ENCODE measurements around the gene MEG3. TPM values are rescaled to one million over a fixed set of nuclear protein-coding genes. Genes with fewer than 3 reads are reported as not detected.
A peak's percentile ranks its signal among the peaks of the same experiment; 100 is the strongest.

The MEG3 gene
- total and polyA plus RNA-seq, 2 of the 4 experiments (the other 2 are of a cell fraction), result 31.5 to 556 TPM

DNA sequence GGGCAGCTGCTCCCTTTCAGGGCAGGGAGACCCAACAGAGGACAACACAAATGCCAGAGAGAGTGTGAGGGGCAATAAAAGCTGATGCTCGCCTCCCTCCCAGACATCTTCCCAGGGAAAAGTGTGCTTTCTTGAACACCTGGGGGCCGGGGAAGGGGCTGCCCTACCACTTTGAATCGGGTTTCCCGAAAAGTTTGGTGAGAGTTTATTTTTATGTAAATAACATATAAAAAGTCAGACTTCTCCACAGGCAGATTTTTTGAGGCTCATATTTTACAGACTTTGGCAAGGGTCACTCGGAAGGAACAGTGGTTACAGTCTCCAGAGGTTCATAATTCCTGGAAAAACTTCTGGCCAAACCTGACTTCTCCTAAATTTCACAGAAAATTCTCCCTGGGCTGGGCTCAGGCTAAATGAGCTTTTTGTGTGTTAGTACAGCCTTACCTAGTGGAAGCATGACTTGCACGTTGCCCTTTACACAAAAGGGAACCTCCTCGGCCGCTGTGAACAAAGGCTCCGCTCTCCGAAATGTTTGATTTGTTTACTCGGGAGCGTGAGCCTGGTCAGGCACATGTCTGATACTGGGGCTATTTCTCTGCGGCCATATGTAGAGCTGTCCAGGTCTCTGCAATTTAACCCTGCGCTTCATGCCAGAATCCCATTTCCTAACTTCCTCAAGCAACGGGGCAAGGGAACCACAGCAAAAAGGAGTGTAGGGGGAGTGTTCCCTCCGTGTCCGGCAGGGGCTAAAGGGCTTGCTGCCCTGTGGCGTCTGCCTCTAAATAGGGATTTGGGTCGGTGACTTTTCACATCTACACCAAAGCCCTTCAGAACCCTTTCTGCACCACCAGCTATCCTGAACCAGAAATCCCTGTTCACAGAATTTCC lies 74.2 kb downstream of the MEG3 start:
- Histone ChIP-seq H3K23ac (ENCODE audit: low read depth, low read length) (no peak overlapping the region), H3K4ac (ENCODE audit: low read depth, low read length) (no peak overlapping the region), H3K4me3 (ENCODE audit: insufficient read depth, low read depth, low read length) (no peak overlapping the region), H3K56ac (ENCODE audit: extremely low read depth, insufficient read depth, low read length) (no peak overlapping the region), H3K4me1 (ENCODE audit: control insufficient read depth, insufficient read depth, low read length) (no peaks in the 10 kb centered on the region; the same call in 1 of the 2 replicates), H4K91ac (ENCODE audit: insufficient read depth, low read depth, low read length) (no peak overlapping the region), H3K9me1 (ENCODE audit: insufficient read depth, low read length) (no peaks in the 10 kb centered on the region), H4K5ac (ENCODE audit: low read depth, low read length) (no peak overlapping the region), H2BK15ac (ENCODE audit: low read depth, low read length) (no peak overlapping the region), H2BK120ac (ENCODE audit: low read depth, low read length) (no peak overlapping the region), H3K27ac (ENCODE audit: insufficient read depth, low read length) (no peak overlapping the region), H4K20me1 (ENCODE audit: insufficient read depth, low read length) (peaks cover 36% of the 10 kb centered on the region), H3K9me3 (ENCODE audit: control insufficient read depth, insufficient read depth, low read length) (no peaks in the 10 kb centered on the region), H2BK5ac (ENCODE audit: low read depth, low read length, poor library complexity, severe bottlenecking) (no peak overlapping the region), H2BK20ac (ENCODE audit: low read depth, low read length) (no peak overlapping the region), H3K79me1 (ENCODE audit: low read depth in 1 of 2, low read length in 2 of 2) (peaks cover 0 to 21% of the 10 kb centered on the region in 2 experiments; a peak in 2 of 4 replicates), H3K4me2 (ENCODE audit: low read depth, low read length) (no peak overlapping the region), H4K8ac (ENCODE audit: low read depth in 2 of 2, low read length in 2 of 2) (no peak overlapping the region), H3K14ac (replicated peaks; ENCODE audit: low read depth, low read length) (no peak overlapping the region), H3K36me3 (ENCODE audit: control insufficient read depth, insufficient read depth, low read length) (peaks cover 57% of the 10 kb centered on the region), H3K27me3 (ENCODE audit: control insufficient read depth, insufficient read depth, low read length) (peaks cover 14% of the 10 kb centered on the region; the same call in 1 of the 2 replicates), H3K18ac (ENCODE audit: low read depth, low read length) (no peak overlapping the region), H2AK9ac (replicated peaks; ENCODE audit: low read depth, low read length, poor library complexity) (peak overlapping the region; percentile 47), H2AFZ (replicated peaks; ENCODE audit: low read length, poor library complexity) (no peak overlapping the region), H3K9ac (ENCODE audit: low read depth, low read length) (no peak overlapping the region), H2AK5ac (ENCODE audit: low read depth, low read length) (no peak overlapping the region)
- 20% methylated on average over 4 of the region's 19 CpGs; no CpG with 5 or more reads in 1 of the 2 experiments for WGBS, 2 experiments (ENCODE audit: extremely low coverage in 2 of 2, insufficient read length in 1 of 2)
- in situ Hi-C loops (cut with MboI; ENCODE audit: low sequenced_read_pairs), result no loop called here
- BruUV-seq (replicated peaks), result no TSS peak
- POLR2A ChIA-PET (ENCODE audit: unreplicated experiment), result no interaction called here
- CTCF ChIA-PET, result interaction anchor here (1.2 kb wide), 1 partner anchor 515 kb away, joined by 3 read pairs; no protein-coding TSS in a partner anchor
- dilution Hi-C loops (cut with HindIII; ENCODE audit: low sequenced_read_pairs, unreplicated experiment), result no loop called here
- intact Hi-C loops (cut with micrococcal nuclease), result loop anchor here (2.0 to 5.0 kb wide), 2 partner anchors 191 to 513 kb away; no protein-coding TSS in a partner anchor
- no peak for DNase-seq
- no peak for ATAC-seq (ENCODE audit: low read depth)
- TF ChIP-seq CHD1 (IDR thresholded peaks at IDR 0.05; ENCODE audit: low read depth, low read length), result no peak
- TF ChIP-seq NFE2L2 (IDR thresholded peaks at IDR 0.05; ENCODE audit: low read depth, low read length), result no peak
- no peak for TF ChIP-seq FOS (IDR thresholded peaks at IDR 0.05; ENCODE audit: low read depth, low read length)
- TF ChIP-seq CTCF (conservative IDR thresholded peaks at IDR 0.05; ENCODE audit: low read depth, low read length), result no peak
- TF ChIP-seq POLR2A (IDR thresholded peaks at IDR 0.05; ENCODE audit: low read depth, low read length), result no peak
- TF ChIP-seq MAFK (IDR thresholded peaks at IDR 0.05; ENCODE audit: low read depth, low read length), result no peak
- no peak for TF ChIP-seq BHLHE40 (IDR thresholded peaks at IDR 0.05; ENCODE audit: low read depth, low read length)
- no peak for TF ChIP-seq MAZ (IDR thresholded peaks at IDR 0.05; ENCODE audit: borderline replicate concordance, low read depth, low read length)
- TF ChIP-seq CEBPB (IDR thresholded peaks at IDR 0.05; ENCODE audit: low read depth, low read length), result no peak
- TF ChIP-seq RFX5 (IDR thresholded peaks at IDR 0.05; ENCODE audit: low read depth, low read length), result no peak
- no peak for TF ChIP-seq RAD21 (IDR thresholded peaks at IDR 0.05; ENCODE audit: low read length)
- no peak for TF ChIP-seq SMC3 (IDR thresholded peaks at IDR 0.05; ENCODE audit: low read depth, low read length)
- TF ChIP-seq, protein P1, sequence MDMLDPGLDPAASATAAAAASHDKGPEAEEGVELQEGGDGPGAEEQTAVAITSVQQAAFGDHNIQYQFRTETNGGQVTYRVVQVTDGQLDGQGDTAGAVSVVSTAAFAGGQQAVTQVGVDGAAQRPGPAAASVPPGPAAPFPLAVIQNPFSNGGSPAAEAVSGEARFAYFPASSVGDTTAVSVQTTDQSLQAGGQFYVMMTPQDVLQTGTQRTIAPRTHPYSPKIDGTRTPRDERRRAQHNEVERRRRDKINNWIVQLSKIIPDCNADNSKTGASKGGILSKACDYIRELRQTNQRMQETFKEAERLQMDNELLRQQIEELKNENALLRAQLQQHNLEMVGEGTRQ (IDR thresholded peaks at IDR 0.05; ENCODE audit: low read depth, low read length), result no peak
- TF ChIP-seq MXI1 (IDR thresholded peaks at IDR 0.05; ENCODE audit: borderline replicate concordance, low read depth, low read length), result no peak
- TF ChIP-seq RCOR1 (IDR thresholded peaks at IDR 0.05; ENCODE audit: insufficient replicate concordance, low read length), result no peak
